ENCODE results near the gene LMOD1. TPM values are rescaled to one million over a fixed set of nuclear protein-coding genes. Genes with fewer than 3 reads are reported as not detected.
A peak's percentile ranks its signal among the peaks of the same experiment; 100 is the strongest.

Gene LMOD1
- total and polyA plus RNA-seq, 2 donors (not counting 3 experiments of a cell fraction or from before 2014, with no cell fraction given) = 0.19 to 0.33 TPM

- no peak for DNase-seq (ENCODE audit: low read depth, low spot score)
- Histone ChIP-seq H3K4me2 (ENCODE audit: insufficient read depth, low read length) (no peak overlapping the region), H4K20me1 (replicated peaks; ENCODE audit: control insufficient read depth, extremely low read depth, insufficient read depth, low read length) (no peaks in the 10 kb centered on the region), H3K9me3 (replicated peaks; ENCODE audit: control insufficient read depth, insufficient read depth, low read length) (no peaks in the 10 kb centered on the region), H3K27me3 (ENCODE audit: control insufficient read depth in 2 of 2, insufficient read depth in 2 of 2, low read length in 2 of 2) (no peaks in the 10 kb centered on the region), H3K4me3 (replicated peaks in 1 of 3; ENCODE audit: insufficient read depth in 1 of 3, low read depth in 1 of 3, low read length in 3 of 3) (no peak overlapping the region), H3K79me2 (ENCODE audit: control insufficient read depth, insufficient read depth, low read length) (no peaks in the 10 kb centered on the region), H3K27ac (ENCODE audit: insufficient read depth, low read depth, low read length) (peak overlapping the region; percentile 30), H3K9me1 (replicated peaks; ENCODE audit: control insufficient read depth, extremely low read depth, insufficient read depth, low read length) (no peaks in the 10 kb centered on the region), H3K9ac (replicated peaks; ENCODE audit: extremely low read depth, insufficient read depth, low read length) (no peak overlapping the region), H2AFZ (ENCODE audit: low read depth, low read length) (no peak overlapping the region), H3K4me1 (ENCODE audit: control insufficient read depth, extremely low read depth, insufficient read depth, low read length) (peaks cover 13% of the 10 kb centered on the region), H3K36me3 (ENCODE audit: control insufficient read depth in 2 of 2, extremely low read depth in 1 of 2, insufficient read depth in 2 of 2, low read length in 2 of 2) (no peaks in the 10 kb centered on the region)
- TF ChIP-seq MAX (IDR thresholded peaks at IDR 0.05; ENCODE audit: insufficient read depth, insufficient read length) (no peak), GATA2 (IDR thresholded peaks at IDR 0.05; ENCODE audit: insufficient read depth, insufficient read length, low read depth, low read length) (no peak), POLR2A (IDR thresholded peaks at IDR 0.05; ENCODE audit: low read depth, low read length) (no peak), CTCF (IDR thresholded peaks at IDR 0.05; ENCODE audit: extremely low read depth in 1 of 2, insufficient read depth in 1 of 2, low read depth in 1 of 2, low read length in 2 of 2) (no peak), EZH2 (IDR thresholded peaks at IDR 0.05; ENCODE audit: borderline replicate concordance, low read depth, low read length, severe bottlenecking) (no peak), FOS (IDR thresholded peaks at IDR 0.05; ENCODE audit: borderline replicate concordance, insufficient read depth, low read length) (no peak), MYC (IDR thresholded peaks at IDR 0.05; ENCODE audit: low read depth, low read length) (no peak), JUN (IDR thresholded peaks at IDR 0.05; ENCODE audit: borderline replicate concordance, insufficient read depth, insufficient read length, low read depth) (no peak), POLR2AphosphoS5 (IDR thresholded peaks at IDR 0.05; ENCODE audit: insufficient read depth, low read depth, low read length) (no peak)
- BruUV-seq (replicated peaks) = no TSS peak
- intact Hi-C loops (cut with micrococcal nuclease) (loop anchor here (2.0 kb wide), 1 partner anchor 49 kb away; the partner anchor contains the start of gene TIMM17A), dilution Hi-C loops (cut with MboI; ENCODE audit: extremely low pct_ligation_motif_present, low sequenced_read_pairs) (no loop called here)
- FAIRE-seq = peak; percentile 28
- CTCF ChIA-PET = interaction anchor here (0.9 to 3.6 kb wide), 6 partner anchors 8 to 68 kb away, joined by 3 to 22 read pairs (median 8); no protein-coding TSS in a partner anchor
- POLR2A ChIA-PET = interaction anchor here (0.9 to 1.5 kb wide), 5 partner anchors 12 to 59 kb away, joined by 3 to 4 read pairs (median 3); partner anchors contain the start of genes LMOD1 and TIMM17A
These were observed 41.0 kb downstream of the LMOD1 start for GRCh38 chr1:201905234-201905890.

All from endothelial cell of umbilical vein (primary cell).